Ovary (tissue), 10 donors: Measurements from ENCODE around the gene SURF6. TPM values are rescaled to one million over a fixed set of nuclear protein-coding genes. Genes with fewer than 3 reads are reported as not detected.

Source experiments
- DNase-seq, 5 donors: peaks; one replicate each; pipeline ENCODE4 v3.0.0-alpha.2; 2019 to 2020
- H3K27ac ChIP-seq, 2 donors: fragments of 200-600 bp; one replicate each; pipeline versions ENCODE4 v1.5.1 to v1.8.0; 2019 to 2022
- H3K27me3 ChIP-seq: fragments of 200-600 bp; one replicate; pipeline ENCODE4 v1.8.0; 2022
- H3K36me3 ChIP-seq: fragments of 200-600 bp; sonication (generic); one replicate; pipeline ENCODE4 v1.5.1; 2019
- H3K4me1 ChIP-seq: one replicate; pipeline ENCODE4 v1.8.1; 2013; ENCODE audit warnings: mild to moderate bottlenecking, moderate library complexity; ENCODE audit not compliant: insufficient read depth
- H3K4me3 ChIP-seq: fragments of 200-600 bp; sonication (generic); one replicate; pipeline ENCODE4 v1.5.1; 2017
- H3K9me3 ChIP-seq, 2 donors: fragments of 200-600 bp in 1 of 2; sonication (generic) in 1 of 2; one replicate each; pipeline versions ENCODE4 v1.5.1 to v1.8.1; 2013 to 2019; ENCODE audit warnings: mild to moderate bottlenecking in 1 of 2, moderate library complexity in 1 of 2
- EP300 ChIP-seq: sonication (generic); formaldehyde crosslinking; IDR thresholded peaks from one replicate; pipeline ENCODE4 v1.6.1; 2017; ENCODE audit warnings: antibody characterized with exemption
- POLR2A ChIP-seq: fragments of 450-650 bp; IDR thresholded peaks from one replicate; pipeline ENCODE4 v1.6.1; 2017; ENCODE audit warnings: antibody characterized with exemption, mild to moderate bottlenecking, moderate library complexity
- WGBS, 3 donors: extraction: QIAGEN DNeasy Blood & Tissue Kit in 1 of 3; methylation state at CpG; one replicate each; pipeline versions ENCODE4 v1.1.5 to v1.1.7; 2013 to 2017; 5-methylcytosine and 5-hydroxymethylcytosine counted together
- intact Hi-C, 4 donors: fragments of 100-400 bp; cut with DNase I; formaldehyde crosslinking; loops; one replicate each; pipeline versions ENCODE4 v1.11.0 to v1.15.1; 2022 to 2023
- long read RNA-seq, 3 donors: library from polyadenylated mRNA in 2 of 3; unstranded in 2 of 3; transcript quantifications; one replicate each; pipeline ENCODE4 v2.0.0 and lab custom pipeline, GENCODE V29; 2021 to 2026
- polyA plus RNA-seq, 2 donors: library from polyadenylated mRNA; stranded (reverse); fragments of 200-250 nt in 1 of 2; fragments of 350-450 nt in 1 of 2; fragmentation: Illumina TruSeq in 1 of 2; extraction: RNeasy Lipid Tissue Mini Kit (QIAGEN cat#74804) in 1 of 2; gene quantifications; one replicate each; pipeline ENCODE4 v1.2.3, GENCODE V29; 2013 to 2014
- total RNA-seq, 7 donors: library from RNA; depleted of rRNA in 2 of 7; stranded (reverse); fragments of >200 nt in 2 of 7; fragmentation: NEBNext Ultra II Directional in 3 of 7; extraction: Animal tissue kit (Norgen Biotek cat#: 25700) in 3 of 7; gene quantifications; one replicate each; pipeline versions ENCODE4 v1.1.0 to v1.2.4, GENCODE V29; 2016 to 2023
- TF ChIP-seq, protein P1 (sequence below), 3 donors: fragments of 450-650 bp in 2 of 3; fragments of 200-600 bp in 1 of 3; IDR thresholded peaks; one replicate each; pipeline versions ENCODE4 v1.5.1 to v1.8.0; 2016 to 2022; ENCODE audit warnings: antibody characterized with exemption in 3 of 3, mild to moderate bottlenecking in 1 of 3
- donor health status: DM: no; HTN: no; CAD: no; lungs with moderate emphysema.
- donor health status: DM: no; HTN: no; CAD: no.
- donor health status: Bipolar disorder and iron deficiency.
- donor health status: DM: yes; HTN: yes; CAD: no.
- donor health status: DM: no; HTN: no; CAD: no.
- donor health status: DM: yes; HTN: yes; CAD: no.

The SURF6 gene
- total RNA-seq (10 to 100 TPM; 13.6 to 24.9 (median 21.0) TPM), polyA plus RNA-seq (10 to 100 TPM; 12.7 to 24.0 TPM)
- long read RNA-seq, donor 1, full-length matches to known transcripts, result 234 of 260 reads
- long read RNA-seq, donor 1, partial matches to known transcripts, result 8 of 260 reads
- long read RNA-seq, donor 1, other reads (novel, unspliced or antisense), result 18 of 260 reads
- long read RNA-seq, donor 2, full-length matches to known transcripts, result 22 of 33 reads
- long read RNA-seq, donor 2, partial matches to known transcripts, result 11 of 33 reads
- long read RNA-seq, donor 2, other reads (novel, unspliced or antisense), result 0 of 33 reads
- long read RNA-seq, donor 3, full-length matches to known transcripts, result 75 of 99 reads
- long read RNA-seq, donor 3, partial matches to known transcripts, result 8 of 99 reads
- long read RNA-seq, donor 3, other reads (novel, unspliced or antisense), result 16 of 99 reads

- intact Hi-C loops, result no loop called here
- H3K27ac ChIP-seq, result peak within 1 kb of the TSS in 1 of 2 donors; percentile 30
- peak; percentile 81 to 92 (median 84) for DNase-seq
- peaks cover 5% of the 10 kb centered on the region for H3K4me1 ChIP-seq
- no peaks in the 10 kb centered on the region for H3K27me3 ChIP-seq
- H3K36me3 ChIP-seq, result no peaks in the 10 kb centered on the region
- peak within 1 kb of the TSS; percentile 85 for H3K4me3 ChIP-seq
- no peaks in the 10 kb centered on the region for H3K9me3 ChIP-seq
- TF ChIP-seq EP300 (no peak), POLR2A (peak; percentile 40)
- TF ChIP-seq, protein P1, sequence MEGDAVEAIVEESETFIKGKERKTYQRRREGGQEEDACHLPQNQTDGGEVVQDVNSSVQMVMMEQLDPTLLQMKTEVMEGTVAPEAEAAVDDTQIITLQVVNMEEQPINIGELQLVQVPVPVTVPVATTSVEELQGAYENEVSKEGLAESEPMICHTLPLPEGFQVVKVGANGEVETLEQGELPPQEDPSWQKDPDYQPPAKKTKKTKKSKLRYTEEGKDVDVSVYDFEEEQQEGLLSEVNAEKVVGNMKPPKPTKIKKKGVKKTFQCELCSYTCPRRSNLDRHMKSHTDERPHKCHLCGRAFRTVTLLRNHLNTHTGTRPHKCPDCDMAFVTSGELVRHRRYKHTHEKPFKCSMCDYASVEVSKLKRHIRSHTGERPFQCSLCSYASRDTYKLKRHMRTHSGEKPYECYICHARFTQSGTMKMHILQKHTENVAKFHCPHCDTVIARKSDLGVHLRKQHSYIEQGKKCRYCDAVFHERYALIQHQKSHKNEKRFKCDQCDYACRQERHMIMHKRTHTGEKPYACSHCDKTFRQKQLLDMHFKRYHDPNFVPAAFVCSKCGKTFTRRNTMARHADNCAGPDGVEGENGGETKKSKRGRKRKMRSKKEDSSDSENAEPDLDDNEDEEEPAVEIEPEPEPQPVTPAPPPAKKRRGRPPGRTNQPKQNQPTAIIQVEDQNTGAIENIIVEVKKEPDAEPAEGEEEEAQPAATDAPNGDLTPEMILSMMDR (IDR thresholded peaks at IDR 0.05), result no peak
- 2 to 3% (median 2%) methylated on average over 53 to 70 of the region's 70 CpGs for WGBS, 3 donors
Observed at GRCh38 chr9:133335924-133336811, at the start of gene SURF6. Gene SURF6 (minus strand): TSS chr9:133336188. CDS start chr9:133336132, 56 bp downstream.

DNA sequence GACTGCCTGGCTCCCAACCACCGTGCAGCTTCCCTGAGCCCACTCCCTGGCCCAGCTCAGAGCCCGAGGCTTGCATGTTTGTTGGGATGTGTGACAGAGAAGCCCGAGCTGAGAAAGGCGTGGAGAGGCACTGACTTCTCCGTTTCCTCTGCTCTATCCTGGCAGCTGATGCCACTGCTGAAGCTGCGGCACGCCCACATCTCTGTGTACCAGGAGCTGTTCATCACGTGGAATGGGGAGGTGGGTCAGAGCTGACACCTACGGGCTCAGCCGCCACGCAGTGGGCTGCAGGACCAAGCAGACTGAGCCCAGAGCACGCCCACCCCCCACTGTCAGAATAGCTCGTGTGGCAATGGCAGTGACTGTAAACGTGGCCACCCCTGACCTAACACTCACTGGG lies 49.5 kb upstream of the SURF6 start:
- TF ChIP-seq POLR2A (no peak), EP300 (no peak)
- no peaks in the 10 kb centered on the region for H3K36me3 ChIP-seq
- H3K4me1 ChIP-seq, result no peaks in the 10 kb centered on the region
- no peaks in the 10 kb centered on the region for H3K27me3 ChIP-seq
- H3K27ac ChIP-seq, result no peak overlapping the region
- intact Hi-C loops, result no loop called here
- 84 to 87% (median 86%) methylated on average over 14 of the region's 14 CpGs for WGBS, 3 donors
- H3K9me3 ChIP-seq, result no peaks in the 10 kb centered on the region
- no peak for DNase-seq
- no peak overlapping the region for H3K4me3 ChIP-seq

DNA sequence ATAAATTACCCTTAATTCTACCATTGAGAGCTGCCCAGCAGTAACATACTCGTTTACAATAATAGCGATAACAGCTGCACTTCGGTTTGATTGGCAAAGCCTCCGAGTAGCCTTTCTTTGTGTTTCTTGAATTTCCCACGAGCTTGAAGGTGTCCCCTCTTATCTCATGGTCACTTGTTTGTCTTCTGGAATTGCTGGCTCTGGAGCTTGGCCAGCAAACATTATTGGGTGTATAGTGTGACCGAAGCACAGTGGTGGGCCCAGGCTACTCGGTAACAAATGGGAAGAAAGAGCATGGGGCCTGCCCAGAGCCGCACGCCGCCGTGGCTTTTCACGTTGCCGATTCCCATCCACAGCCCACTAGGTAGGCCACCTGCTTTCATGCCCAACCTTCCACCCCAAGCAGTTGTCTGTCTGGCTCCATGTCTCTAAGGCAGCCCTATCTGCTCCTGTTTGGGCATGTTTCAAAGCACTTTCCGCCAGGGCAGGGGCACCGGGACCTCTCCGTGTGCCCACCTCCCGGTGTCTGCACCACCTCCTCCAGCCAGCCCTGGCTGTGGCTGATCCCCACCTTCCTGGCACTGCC lies 48.8 kb upstream of the SURF6 start:
- H3K36me3 ChIP-seq, result no peaks in the 10 kb centered on the region
- no peak for DNase-seq
- no peaks in the 10 kb centered on the region for H3K9me3 ChIP-seq
- H3K4me1 ChIP-seq, result no peaks in the 10 kb centered on the region
- TF ChIP-seq, protein P1 (IDR thresholded peaks at IDR 0.05), result no peak
- TF ChIP-seq POLR2A, result no peak
- no peak for TF ChIP-seq EP300
- intact Hi-C loops, result no loop called here
- H3K4me3 ChIP-seq, result no peak overlapping the region
- no peaks in the 10 kb centered on the region for H3K27me3 ChIP-seq
- no peak overlapping the region for H3K27ac ChIP-seq
- WGBS, 3 donors, result 88 to 90% (median 89%) methylated on average over 17 of the region's 17 CpGs

- no peak for DNase-seq
- Histone ChIP-seq H3K4me1 (no peaks in the 10 kb centered on the region), H3K36me3 (no peaks in the 10 kb centered on the region), H3K4me3 (no peak overlapping the region), H3K27me3 (no peaks in the 10 kb centered on the region), H3K9me3 (no peaks in the 10 kb centered on the region), H3K27ac (no peak overlapping the region)
- TF ChIP-seq EP300 (no peak), POLR2A (no peak)
- TF ChIP-seq, protein P1 (IDR thresholded peaks at IDR 0.05), result no peak
- WGBS, 3 donors, result 86 to 97% (median 93%) methylated on average over 3 of the region's 3 CpGs
- intact Hi-C loops, result no loop called here
Observed at GRCh38 chr9:133383438-133383837, 47.5 kb upstream of the SURF6 start.
